ENCODE data around the gene EFCAB6.

DNA sequence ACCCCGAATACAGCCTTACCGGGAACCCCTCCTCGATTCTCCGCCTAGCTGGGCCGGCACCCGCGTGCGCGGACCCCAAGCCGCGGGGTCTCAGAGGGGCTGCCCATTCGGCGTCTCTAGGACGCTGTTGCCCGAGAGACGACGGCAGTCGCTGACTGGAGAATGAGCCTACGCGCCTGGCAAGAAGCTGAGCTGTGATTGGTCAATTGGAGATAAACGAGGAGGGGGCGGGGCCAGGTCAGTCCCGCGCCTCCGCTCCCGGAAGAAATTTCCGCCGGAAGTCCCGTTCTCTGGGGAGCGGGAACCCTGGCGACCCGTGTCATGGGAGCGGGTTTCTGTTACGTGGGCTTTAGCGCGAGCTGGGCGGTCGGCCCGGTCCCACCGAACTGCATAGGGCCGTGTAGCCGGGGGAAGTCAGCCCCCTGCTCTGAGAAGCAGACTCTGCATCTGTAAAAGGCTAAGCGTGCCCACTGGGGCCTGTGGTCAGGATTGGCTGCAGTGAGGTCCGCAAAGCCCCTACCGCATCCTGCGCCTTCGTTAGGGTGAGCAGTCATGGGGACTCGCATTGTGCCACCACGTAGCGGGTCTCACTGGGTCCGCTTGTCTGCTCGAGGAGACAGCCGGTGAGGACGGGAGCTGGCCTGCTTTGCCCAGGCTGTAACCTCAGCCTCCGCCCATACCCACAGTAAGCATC lies at the start of gene EFCAB6:
- TF ChIP-seq POLR2A (IDR thresholded peaks at IDR 0.05; ENCODE audit: low read length) (peak; percentile 85), GATA1 (IDR thresholded peaks at IDR 0.05; ENCODE audit: low read depth, low read length) (no peak)

Data from erythroblast (primary cell).